Epithelial cell of prostate (primary cell): ENCODE data around the gene REP15.
"Not testable (repeated sequence)": the region's sequence is repeated elsewhere in the genome, so short reads cannot be mapped to it uniquely, and the experiment has no call there.

Experiments used
- DNase-seq: peaks from one replicate; pipeline ENCODE4 v3.0.0-alpha.2; 2011; ENCODE audit warnings: low read depth, low spot score
- H3K27ac ChIP-seq: fragments of 450-650 bp; 2 replicates; pipeline ENCODE4 v1.5.1; 2017; ENCODE audit warnings: mild to moderate bottlenecking

Gene REP15

DNA sequence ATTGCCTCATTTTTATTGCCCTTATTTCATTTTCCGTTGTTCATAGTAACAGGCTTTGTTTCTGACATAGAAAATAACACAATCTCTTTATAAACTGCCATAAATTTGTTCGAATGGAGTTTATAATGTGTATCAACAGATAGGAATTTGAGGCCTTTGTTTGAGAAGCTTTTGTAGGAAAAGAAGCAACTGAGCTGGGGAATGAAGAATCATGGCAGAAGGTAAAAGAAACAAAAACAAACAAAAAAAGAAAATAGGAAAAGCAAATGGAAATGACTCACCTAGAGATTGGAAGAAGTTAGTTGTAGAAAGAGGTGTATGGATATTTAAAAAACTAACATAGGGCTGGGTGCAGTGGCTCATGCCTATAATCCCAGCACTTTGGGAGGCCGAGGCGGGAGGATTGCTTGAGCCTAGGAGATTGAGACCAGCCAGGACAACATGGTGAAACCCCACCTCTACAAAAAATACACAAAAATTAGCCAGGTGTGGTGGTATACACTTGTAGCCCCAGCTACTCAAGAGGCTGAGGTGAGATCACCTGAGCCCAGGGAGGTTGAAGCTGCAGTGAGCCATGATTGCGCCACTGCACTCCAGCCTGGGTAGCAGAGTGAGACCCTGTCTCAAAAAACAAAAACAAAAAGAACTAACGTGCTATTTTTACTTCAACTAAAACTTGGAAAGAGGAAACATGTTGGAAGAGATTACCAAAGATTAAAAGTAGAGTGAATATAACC, 523 bp upstream of the REP15 start:
- no peak for DNase-seq
- no peak overlapping the region for H3K27ac ChIP-seq

GRCh38 chr12:27696864-27697564, 767 bp downstream of the REP15 start:
- DNase-seq: no peak

DNA sequence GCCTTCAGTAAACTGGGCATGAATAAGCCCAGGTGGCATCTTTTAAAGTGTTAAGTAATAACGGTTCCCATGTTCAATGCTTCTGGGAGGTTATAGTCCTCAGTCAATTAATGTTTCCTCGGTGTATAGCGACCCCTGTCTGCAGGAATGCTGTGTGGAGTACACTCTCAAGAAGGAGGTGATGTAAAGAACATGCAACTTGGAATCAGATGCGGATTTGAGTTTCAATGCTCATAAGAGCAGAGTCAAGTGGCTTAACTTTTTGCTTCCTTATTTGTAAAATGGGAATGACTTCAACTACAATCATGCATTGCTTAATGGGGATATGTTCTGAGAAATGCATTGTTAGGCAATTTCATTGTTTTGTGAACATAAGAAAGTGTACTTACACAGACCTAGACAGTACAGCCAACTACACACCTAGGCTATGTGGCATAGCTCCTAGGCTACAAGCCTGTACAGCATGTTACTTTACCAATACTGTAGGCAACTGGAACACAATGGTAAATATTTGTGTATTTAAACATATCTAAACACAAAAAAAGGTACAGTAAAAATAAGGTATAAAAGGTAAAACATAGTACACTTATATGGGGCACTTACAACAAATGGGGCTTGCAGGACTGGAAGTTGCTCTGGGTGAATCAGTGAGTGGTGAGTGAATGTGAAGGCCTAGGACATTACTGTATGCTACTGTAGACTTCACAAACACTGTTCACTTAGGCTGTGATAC, 7.6 kb downstream of the REP15 start:
- DNase-seq: peak; percentile 50

More at GRCh38 chr12:27696864-27697564, 767 bp downstream of the REP15 start:
- H3K27ac ChIP-seq: no peak overlapping the region

GRCh38 chr12:27705263-27705662, 9.0 kb downstream of the REP15 start:
- DNase-seq: no peak
- H3K27ac ChIP-seq: peak overlapping the region; percentile 92

More for the DNA sequence above, 7.6 kb downstream of the REP15 start:
- H3K27ac ChIP-seq: peak overlapping the region; percentile 92

DNA sequence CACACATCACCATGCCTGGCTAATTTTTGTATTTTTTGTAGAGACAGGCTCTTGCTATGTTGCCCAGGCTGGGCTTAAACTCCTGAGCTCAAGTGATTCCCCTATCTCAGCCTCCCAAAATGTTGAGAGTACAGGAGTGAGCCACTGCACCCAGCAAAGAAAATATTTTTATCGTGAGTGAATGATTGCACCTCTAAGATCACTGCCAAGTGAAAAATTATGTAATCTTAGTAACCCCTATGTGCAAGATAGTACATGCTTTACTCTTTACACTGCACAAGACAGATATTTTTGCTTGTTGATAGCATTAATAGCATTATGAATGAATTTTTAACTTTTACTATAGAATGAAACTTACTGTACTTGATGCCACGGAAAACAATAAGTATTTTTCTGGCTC, 11.0 kb downstream of the REP15 start:
- peak overlapping the region; percentile 26 for H3K27ac ChIP-seq

DNA sequence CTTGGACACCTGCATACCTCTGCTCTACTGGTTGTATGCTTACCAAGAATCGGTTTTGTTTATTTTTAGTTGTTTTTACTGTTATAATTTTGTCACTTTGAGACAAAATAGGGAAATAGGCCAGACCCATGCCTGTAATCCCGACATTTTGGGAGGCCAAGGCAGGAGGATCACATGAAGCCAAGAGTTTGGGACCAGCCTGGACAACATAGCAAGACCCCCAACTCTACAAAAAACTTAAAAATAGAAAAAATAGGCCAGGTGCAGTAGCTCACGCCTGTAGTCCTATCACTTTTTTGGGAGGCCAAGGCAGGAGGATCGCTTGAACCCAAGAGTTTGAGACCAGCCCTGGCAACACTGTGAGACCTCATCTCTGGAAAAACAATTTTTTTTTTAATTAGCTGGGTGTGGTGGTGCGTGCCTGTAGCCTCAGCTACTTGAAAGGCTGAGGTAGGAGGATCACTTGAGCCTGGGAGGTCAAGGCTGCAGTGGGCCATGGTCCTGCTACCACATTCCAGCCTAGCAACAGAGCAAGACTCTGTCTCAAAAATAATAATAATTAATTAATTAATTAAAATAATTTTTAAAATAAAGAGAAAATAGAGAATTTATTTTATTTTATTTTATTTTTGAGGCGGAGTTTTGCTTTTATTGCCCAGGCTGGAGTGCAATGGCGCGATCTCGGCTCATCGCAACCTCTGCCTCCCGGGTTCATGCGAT, 13.1 kb downstream of the REP15 start:
- DNase-seq: no peak
- H3K27ac ChIP-seq: peak overlapping the region; percentile 81

More for the DNA sequence above, 11.0 kb downstream of the REP15 start:
- no peak for DNase-seq

- H3K27ac ChIP-seq: peak overlapping the region; percentile 81
- no peak for DNase-seq
Observed at GRCh38 chr12:27709932-27710591, 13.8 kb downstream of the REP15 start.

- DNase-seq: peak; percentile 72
- H3K27ac ChIP-seq: peak within 1 kb of the TSS; percentile 81
Observed at GRCh38 chr12:27710592-27711316, 14.5 kb downstream of the REP15 start, which contains the start of gene MRPS35. Gene MRPS35 (plus strand): TSS chr12:27710832. CDS start chr12:27710844, 12 bp downstream.

GRCh38 chr12:27711317-27711682, 15.1 kb downstream of the REP15 start:
- DNase-seq: no peak

GRCh38 chr12:27711967-27712366, 15.7 kb downstream of the REP15 start:
- H3K27ac ChIP-seq: no peak overlapping the region
- no peak for DNase-seq

More at GRCh38 chr12:27711317-27711682, 15.1 kb downstream of the REP15 start:
- H3K27ac ChIP-seq: peak overlapping the region; percentile 81

- no peak for DNase-seq
- H3K27ac ChIP-seq: no peak overlapping the region
Observed at GRCh38 chr12:27723212-27723611, 27.0 kb downstream of the REP15 start.

DNA sequence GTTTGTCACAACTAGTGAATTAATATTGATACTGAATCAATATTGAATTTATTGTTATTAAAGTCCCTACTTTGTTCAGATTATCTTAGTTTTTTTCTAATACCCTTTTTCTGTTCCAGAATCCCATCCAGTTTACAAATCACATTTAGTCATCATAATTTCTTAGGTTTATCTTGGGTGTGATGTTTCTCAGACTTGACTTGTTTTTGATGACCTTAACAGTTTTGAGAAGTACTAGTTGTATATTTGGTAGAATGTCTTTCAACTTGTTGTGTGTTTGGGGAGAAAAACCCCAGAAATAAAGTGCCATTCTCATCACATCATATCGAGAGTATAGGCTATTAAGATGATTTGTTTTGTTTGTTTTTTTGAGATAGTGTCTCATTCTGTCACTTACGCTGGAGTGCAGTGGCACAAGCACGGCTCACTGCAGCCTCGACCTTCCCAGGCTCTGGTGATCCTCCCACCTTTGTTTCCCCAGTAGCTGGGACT, 33.9 kb downstream of the REP15 start:
- no peak for DNase-seq
- no peak overlapping the region for H3K27ac ChIP-seq

- DNase-seq: no peak
- H3K27ac ChIP-seq: no peak overlapping the region
Observed at GRCh38 chr12:27732281-27732680, 36.0 kb downstream of the REP15 start.

DNA sequence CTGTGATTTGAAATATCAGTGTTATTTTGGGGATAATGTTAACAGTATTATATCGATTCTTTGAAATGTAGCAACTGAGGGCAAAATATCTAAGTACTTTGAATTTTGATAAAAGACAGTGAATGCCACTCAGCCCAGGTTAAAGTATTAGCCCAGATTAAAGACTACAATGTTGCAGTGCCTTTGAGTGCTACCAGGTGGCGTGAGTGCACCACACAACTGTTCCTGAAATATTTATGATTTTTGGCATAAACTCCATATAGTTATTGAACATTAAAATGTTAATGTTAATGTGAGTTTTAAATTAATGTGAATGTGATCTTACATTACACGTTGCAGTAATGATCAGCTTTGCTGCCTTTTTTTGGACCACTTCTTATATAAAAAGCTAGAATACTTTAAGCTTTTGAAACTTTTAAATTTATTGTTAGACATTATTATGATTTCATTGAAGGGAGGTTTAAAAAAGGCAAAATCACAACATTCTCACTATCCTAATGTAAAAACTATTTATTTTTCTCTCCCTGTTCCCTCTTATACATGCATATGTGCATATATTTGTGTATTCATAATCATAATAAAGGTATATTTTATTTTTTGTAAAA, 36.9 kb downstream of the REP15 start:
- DNase-seq: no peak
- no peak overlapping the region for H3K27ac ChIP-seq

DNA sequence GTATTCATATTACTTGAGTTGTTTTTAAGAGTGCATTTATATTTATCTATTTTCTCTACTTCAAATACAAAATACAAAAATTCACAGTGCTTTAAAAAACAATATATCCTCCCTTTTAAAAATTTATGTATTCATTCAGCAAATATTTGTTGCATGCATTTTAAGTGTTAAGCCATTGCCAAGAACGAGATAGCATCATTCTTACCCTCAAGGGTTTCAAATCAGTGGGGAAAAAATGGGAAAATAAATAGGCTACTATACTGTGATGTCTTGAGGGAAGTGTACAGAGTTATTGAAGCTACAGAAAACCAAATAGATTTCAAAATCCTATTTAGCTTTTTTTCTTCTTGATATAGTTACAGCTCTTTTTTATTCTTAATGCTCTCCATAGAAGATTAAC, 37.5 kb downstream of the REP15 start:
- H3K27ac ChIP-seq: no peak overlapping the region
- no peak for DNase-seq

GRCh38 chr12:27734321-27734720, 38.1 kb downstream of the REP15 start:
- DNase-seq, H3K27ac ChIP-seq: not testable (repeated sequence)

GRCh38 chr12:27743601-27744000, 47.4 kb downstream of the REP15 start:
- no peak for DNase-seq
- no peak overlapping the region for H3K27ac ChIP-seq

DNA sequence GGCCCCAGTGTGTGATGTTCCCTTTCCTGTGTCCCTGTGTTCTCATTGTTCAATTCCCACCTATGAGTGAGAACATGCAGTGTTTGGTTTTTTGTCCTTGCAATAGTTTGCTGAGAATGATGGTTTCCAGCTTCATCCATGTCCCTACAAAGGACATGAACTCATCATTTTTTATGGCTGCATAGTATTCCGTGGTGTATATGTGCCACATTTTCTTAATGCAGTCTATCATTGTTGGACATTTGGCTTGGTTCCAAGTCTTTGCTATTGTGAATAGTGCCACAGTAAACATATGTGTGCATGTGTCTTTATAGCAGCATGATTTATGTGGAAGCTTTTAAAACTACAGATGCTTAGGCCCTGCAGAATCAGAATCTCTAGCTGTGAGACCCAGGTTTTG, 49.5 kb downstream of the REP15 start:
- H3K27ac ChIP-seq, DNase-seq: not testable (repeated sequence)
